K562 (cell line): ENCODE data around the gene ZBTB48. TPM values are rescaled to one million over a fixed set of nuclear protein-coding genes. Genes with fewer than 3 reads are reported as not detected.

ENCODE experiments used
- AFF4 ChIP-seq: sonication (generic); formaldehyde crosslinking; IDR thresholded peaks from 2 replicates; pipeline ENCODE4 v1.8.0; 2023; ENCODE audit warnings: mild to moderate bottlenecking, missing genetic modification reagents
- FOXP4 ChIP-seq: sonication (generic); formaldehyde crosslinking; IDR thresholded peaks from 2 replicates; pipeline ENCODE4 v1.8.0; 2022; ENCODE audit warnings: mild to moderate bottlenecking, missing genetic modification reagents, borderline replicate concordance
- HNRNPK ChIP-seq: fragments of 200-400 bp; formaldehyde crosslinking; IDR thresholded peaks from one replicate; pipeline ENCODE4 v1.6.1; 2018; ENCODE audit warnings: mild to moderate bottlenecking, low read depth, low read length; ENCODE audit not compliant: poor library complexity, severe bottlenecking
- HOMEZ ChIP-seq: fragments of 250-450 bp; sonication (Bioruptor Pico); IDR thresholded peaks from 2 replicates; pipeline ENCODE4 v1.4.0; 2020; ENCODE audit warnings: mild to moderate bottlenecking, moderate library complexity
- RBM17 ChIP-seq: fragments of 200-400 bp; formaldehyde crosslinking; IDR thresholded peaks from 2 replicates; pipeline ENCODE4 v1.6.1; 2017; ENCODE audit warnings: low read depth, mild to moderate bottlenecking, low read length, borderline replicate concordance
- TEAD4 ChIP-seq, 2 experiments: sonication (generic) in 1 of 2; formaldehyde crosslinking in 1 of 2; IDR thresholded peaks; 2 replicates each; pipeline versions ENCODE4 v1.6.1 to v1.8.0; 2012 to 2022; ENCODE audit warnings: borderline replicate concordance in 1 of 2, inconsistent platforms in 1 of 2, low read length in 1 of 2, mild to moderate bottlenecking in 1 of 2, missing genetic modification reagents in 1 of 2
- TSHZ1 ChIP-seq: fragments of 250-450 bp; sonication (Bioruptor Pico); IDR thresholded peaks from 2 replicates; pipeline ENCODE4 v1.4.0; 2020; ENCODE audit warnings: mild to moderate bottlenecking, moderate library complexity
- WHSC1 ChIP-seq: IDR thresholded peaks from one replicate; pipeline ENCODE4 v1.6.1; 2012; ENCODE audit warnings: low read length, control low read depth, inconsistent platforms
- polyA plus RNA-seq, 8 experiments: library from polyadenylated mRNA; depleted of rRNA in 4 of 8; stranded (reverse) in 5 of 8; unstranded in 3 of 8; fragments of >200 nt; fragmentation: Nextera tagmentation in 2 of 8; fragmentation: Illumina TruSeq in 1 of 8; extraction: Ambion mirVana in 2 of 8; extraction: Trizol in 1 of 8; gene quantifications; 2 replicates each; pipeline versions ENCODE4 v1.2.1 to v1.2.3, GENCODE V29; 2011 to 2014; ENCODE audit warnings: inconsistent platforms in 1 of 8, missing spikeins in 1 of 8
- total RNA-seq, 7 experiments: library from RNA; depleted of rRNA in 6 of 7; stranded (reverse); fragments of >200 nt in 6 of 7; fragmentation: Illumina TruSeq in 2 of 7; extraction: Trizol in 2 of 7; gene quantifications; 2 replicates each; pipeline versions ENCODE4 v1.2.1 to v1.2.3, GENCODE V29; 2011 to 2021; ENCODE audit warnings: low replicate concordance in 1 of 7

Gene ZBTB48
- total and polyA plus RNA-seq, 9 of the 15 experiments (the other 6 are each of a cell fraction or from before 2014, with no cell fraction given) = 1.9 to 66.9 (median 29.5) TPM

GRCh38 chr1:6592865-6593593 is 13.2 kb downstream of the ZBTB48 start (continued):
- no peak for TF ChIP-seq TSHZ1 (CRISPR knock-in tag)
- no peak for TF ChIP-seq HNRNPK
- TF ChIP-seq FOXP4 (CRISPR knock-in tag) = no peak
- TF ChIP-seq WHSC1 = no peak
- TF ChIP-seq TEAD4 (IDR thresholded peaks at IDR 0.05; ENCODE audit: low read length) = no peak
- 0 out of 2 replicates have a peak, but pooled peaks have one; percentile 39 for TF ChIP-seq TEAD4 (CRISPR knock-in tag; IDR thresholded peaks at IDR 0.05; ENCODE audit: borderline replicate concordance)
- TF ChIP-seq AFF4 = no peak
- no peak for TF ChIP-seq HOMEZ (CRISPR knock-in tag)
- TF ChIP-seq RBM17 = no peak
